GM12891 (cell line): ENCODE measurements around the gene UBASH3A.

Source experiments
- PAX5 ChIP-seq: IDR thresholded peaks from 2 replicates; pipeline ENCODE4 v1.6.1; 2011; ENCODE audit warnings: low read length, moderate library complexity, mild to moderate bottlenecking; ENCODE audit not compliant: insufficient read depth, severe bottlenecking
- POLR2AphosphoS5 ChIP-seq: IDR thresholded peaks from 2 replicates; pipeline ENCODE4 v1.6.1; 2011; ENCODE audit warnings: low read depth, low read length, control low read depth
- TAF1 ChIP-seq: IDR thresholded peaks from 2 replicates; pipeline ENCODE4 v1.6.1; 2011; ENCODE audit warnings: low read depth, low read length, control low read depth

DNA sequence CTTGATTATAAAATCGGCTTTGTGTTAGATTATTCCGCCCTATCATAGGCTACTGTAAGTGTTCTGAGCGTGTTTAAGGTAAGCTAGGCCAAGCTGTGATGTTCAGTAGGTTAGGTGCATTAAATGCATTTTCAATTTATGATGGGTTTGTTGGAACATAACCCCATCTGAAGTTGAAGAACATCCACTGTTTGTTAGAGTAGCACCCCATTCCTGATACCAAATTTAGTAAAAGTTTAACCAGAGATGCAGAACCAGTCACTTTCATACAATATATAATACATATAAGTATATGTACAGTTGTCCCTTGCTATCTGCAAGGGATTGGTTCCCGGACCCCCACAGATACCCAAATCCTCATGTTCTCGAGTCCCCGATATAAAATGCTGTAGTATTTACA, 16.1 kb downstream of the UBASH3A start:
- TF ChIP-seq TAF1 (no peak), POLR2AphosphoS5 (no peak), PAX5 (no peak)
